Bronchial epithelial cell (primary cell): ENCODE results near the gene SGSM1. TPM values are rescaled to one million over a fixed set of nuclear protein-coding genes. Genes with fewer than 3 reads are reported as not detected.

Experiments
- DNase-seq: peaks from one replicate; pipeline ENCODE4 v3.0.0-alpha.2; 2010; ENCODE audit warnings: low read depth
- FAIRE-seq: peaks from 2 replicates; lab custom pipeline; 2011; peaks lifted over from hg19 to GRCh38; lab: Jason Lieb, UNC
- H3K27me3 ChIP-seq: 2 replicates; pipeline ENCODE4 v1.5.1; 2011; ENCODE audit warnings: low read length; ENCODE audit not compliant: control insufficient read depth, insufficient read depth
- H3K36me3 ChIP-seq: 2 replicates; pipeline ENCODE4 v1.5.1; 2011; ENCODE audit warnings: low read length; ENCODE audit not compliant: control insufficient read depth, insufficient read depth
- H3K4me3 ChIP-seq: 2 replicates; pipeline ENCODE4 v1.5.1; 2011; ENCODE audit warnings: mild to moderate bottlenecking, low read depth, low read length, control low read depth
- total RNA-seq: library from RNA; depleted of rRNA; stranded (reverse); fragments of >200 nt; gene quantifications from 2 replicates; pipeline ENCODE4 v1.2.1, GENCODE V29; 2014
- TF ChIP-seq, protein P1 (sequence below): IDR thresholded peaks from 2 replicates; pipeline ENCODE4 v1.5.1; 2011; ENCODE audit warnings: mild to moderate bottlenecking, moderate library complexity, low read length, control low read depth, inconsistent platforms; ENCODE audit not compliant: insufficient read depth, severe bottlenecking

SGSM1 gene
- total RNA-seq, 1 donor from 2014 or later: not detected

DNA sequence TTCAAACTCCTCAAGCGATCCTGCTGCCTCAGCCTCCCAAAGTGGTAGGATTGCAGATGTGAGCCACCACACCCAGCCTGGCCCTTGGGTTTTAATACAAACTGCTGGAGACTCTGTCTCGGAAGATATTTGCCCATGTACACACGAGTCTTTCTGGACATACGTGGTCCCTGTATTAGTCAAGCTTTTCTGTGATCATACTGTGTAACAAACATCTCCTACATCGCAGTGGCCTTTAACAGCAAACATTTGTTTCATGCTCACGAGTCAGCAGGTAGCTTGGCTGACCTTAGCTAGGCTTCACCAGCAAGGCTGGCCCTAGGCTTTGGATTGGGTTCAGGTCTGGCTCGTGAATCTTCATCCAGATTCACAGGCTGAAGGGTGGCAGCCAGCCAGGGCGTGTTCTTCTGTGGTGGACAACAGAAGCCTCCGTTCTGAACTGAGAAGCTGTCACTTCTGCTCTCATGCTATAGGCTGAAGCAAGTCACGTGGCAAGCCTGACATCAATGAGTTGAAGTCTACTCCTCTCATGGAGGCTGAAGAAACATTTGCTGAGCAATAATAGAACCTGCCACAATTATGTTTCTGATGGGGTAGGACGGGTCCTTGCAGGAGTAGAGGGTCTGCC lies 155.3 kb downstream of the SGSM1 start:
- H3K27me3 ChIP-seq: no peaks in the 10 kb centered on the region
- FAIRE-seq (no peak), DNase-seq (no peak)
- H3K4me3 ChIP-seq: no peak overlapping the region
- peaks cover 4% of the 10 kb centered on the region for H3K36me3 ChIP-seq
- TF ChIP-seq, protein P1, sequence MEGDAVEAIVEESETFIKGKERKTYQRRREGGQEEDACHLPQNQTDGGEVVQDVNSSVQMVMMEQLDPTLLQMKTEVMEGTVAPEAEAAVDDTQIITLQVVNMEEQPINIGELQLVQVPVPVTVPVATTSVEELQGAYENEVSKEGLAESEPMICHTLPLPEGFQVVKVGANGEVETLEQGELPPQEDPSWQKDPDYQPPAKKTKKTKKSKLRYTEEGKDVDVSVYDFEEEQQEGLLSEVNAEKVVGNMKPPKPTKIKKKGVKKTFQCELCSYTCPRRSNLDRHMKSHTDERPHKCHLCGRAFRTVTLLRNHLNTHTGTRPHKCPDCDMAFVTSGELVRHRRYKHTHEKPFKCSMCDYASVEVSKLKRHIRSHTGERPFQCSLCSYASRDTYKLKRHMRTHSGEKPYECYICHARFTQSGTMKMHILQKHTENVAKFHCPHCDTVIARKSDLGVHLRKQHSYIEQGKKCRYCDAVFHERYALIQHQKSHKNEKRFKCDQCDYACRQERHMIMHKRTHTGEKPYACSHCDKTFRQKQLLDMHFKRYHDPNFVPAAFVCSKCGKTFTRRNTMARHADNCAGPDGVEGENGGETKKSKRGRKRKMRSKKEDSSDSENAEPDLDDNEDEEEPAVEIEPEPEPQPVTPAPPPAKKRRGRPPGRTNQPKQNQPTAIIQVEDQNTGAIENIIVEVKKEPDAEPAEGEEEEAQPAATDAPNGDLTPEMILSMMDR: no peak

DNA sequence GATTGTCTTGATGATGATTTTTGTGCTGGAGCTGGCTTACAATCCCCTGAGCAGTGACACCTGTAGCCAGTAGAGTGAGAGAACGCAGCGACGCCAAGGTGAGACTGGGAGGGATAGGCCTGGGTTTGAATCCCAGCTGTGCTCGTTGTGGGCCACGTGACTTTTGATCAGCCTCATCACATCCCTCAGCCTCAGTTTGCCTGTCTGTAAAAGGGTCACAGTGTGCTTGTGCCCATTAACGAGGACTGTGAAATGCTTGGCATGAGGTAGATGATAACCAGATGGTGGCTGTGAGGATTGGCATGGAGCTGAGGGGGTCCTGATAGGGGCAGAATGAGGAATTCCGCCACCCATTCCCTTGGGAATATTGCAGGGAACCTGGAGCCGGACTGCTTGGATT lies 156.1 kb downstream of the SGSM1 start:
- Histone ChIP-seq H3K4me3 (no peak overlapping the region), H3K27me3 (no peaks in the 10 kb centered on the region), H3K36me3 (peaks cover 4% of the 10 kb centered on the region)
- FAIRE-seq (no peak), DNase-seq (no peak)
- TF ChIP-seq, protein P1: no peak

DNA sequence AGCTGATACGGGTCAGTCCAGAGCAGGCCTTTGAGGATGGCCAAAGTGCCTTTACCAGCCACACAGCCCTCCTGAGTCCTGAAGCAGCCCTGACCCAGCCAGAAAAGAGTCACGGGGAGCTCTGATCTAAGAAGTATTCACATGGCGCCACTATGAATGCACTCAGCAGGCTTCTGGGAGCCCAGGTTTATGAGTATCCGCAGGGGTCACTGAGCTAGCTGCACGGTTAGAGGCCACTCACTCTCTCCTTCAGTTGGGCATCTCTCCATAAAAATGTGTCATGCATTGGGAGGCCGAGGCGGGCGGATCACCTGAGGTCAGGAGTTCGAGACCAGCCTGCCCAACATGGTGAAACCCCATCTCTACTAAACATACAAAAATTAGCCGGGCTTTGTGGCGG lies 156.8 kb downstream of the SGSM1 start:
- DNase-seq (no peak), FAIRE-seq (no peak)
- Histone ChIP-seq H3K27me3 (no peaks in the 10 kb centered on the region), H3K36me3 (peaks cover 4% of the 10 kb centered on the region), H3K4me3 (no peak overlapping the region)
- TF ChIP-seq, protein P1: no peak

DNA sequence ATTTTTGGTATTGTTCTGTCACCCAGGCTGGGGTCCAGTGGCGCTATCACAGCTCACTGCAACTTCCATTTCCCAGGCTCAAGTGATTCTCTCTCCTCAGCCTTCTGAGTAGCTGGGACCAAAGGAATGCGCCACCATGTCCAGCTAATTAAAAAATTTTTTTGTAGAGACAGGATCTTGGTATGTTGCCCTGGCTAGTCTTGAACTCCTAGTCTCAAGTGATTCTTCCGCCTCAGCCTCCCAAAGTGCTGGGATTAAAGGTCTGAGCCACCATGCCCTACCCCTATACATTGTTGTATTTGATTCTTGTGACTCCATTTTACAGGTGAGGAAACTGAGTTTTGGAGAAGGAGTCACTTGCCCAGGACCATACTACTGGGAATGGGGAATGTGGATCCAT lies 158.4 kb downstream of the SGSM1 start:
- Histone ChIP-seq H3K27me3 (no peaks in the 10 kb centered on the region), H3K36me3 (peaks cover 2% of the 10 kb centered on the region), H3K4me3 (no peak overlapping the region)
- no peak for FAIRE-seq
- DNase-seq: no peak
- TF ChIP-seq, protein P1: no peak

DNA sequence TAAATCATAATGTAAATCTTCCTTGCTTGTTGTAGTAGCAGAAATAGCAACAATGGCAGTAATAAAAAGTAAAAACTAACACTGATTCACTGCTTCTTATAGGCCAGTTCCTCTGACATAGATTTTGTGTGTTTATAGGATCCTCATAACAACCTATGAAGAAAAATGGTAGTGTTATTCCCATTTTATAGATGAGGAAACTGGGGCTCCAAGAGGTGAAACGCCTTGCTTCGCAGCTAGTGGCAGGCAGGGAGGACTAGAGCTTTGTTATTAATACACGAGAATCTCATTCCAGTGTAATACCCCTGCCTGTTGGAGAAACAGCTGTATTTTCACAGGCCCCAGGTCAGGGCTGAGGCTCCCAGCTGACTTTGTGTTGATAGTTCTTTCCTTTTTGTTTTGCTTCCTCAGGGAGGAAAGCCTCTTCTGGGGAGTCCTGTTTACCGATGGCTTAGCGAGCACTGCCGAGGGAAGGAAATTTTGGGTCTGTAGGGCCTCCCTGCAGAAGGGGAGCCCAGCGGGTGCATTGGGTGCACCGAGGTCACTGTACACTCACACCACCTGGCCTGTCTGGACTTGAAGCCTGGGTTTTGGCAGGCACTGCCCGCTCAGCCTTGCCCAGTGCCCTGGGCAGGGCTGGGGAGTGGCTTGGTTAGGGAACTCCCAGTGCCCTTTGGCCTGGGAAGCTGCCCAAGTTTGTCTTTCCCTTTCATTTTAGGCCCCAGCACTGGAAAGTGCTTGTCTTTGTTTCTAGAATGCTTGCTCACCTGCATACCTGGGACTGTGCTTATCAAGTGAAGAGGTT lies 160.0 kb downstream of the SGSM1 start:
- Histone ChIP-seq H3K4me3 (no peak overlapping the region), H3K36me3 (peaks cover 6% of the 10 kb centered on the region), H3K27me3 (no peaks in the 10 kb centered on the region)
- peak; percentile 82 for DNase-seq
- FAIRE-seq: peak; percentile 43
- TF ChIP-seq, protein P1: no peak
